HG03469 (cell line): Measurements from ENCODE around the gene KCNAB1.

Experiments
- ATAC-seq: cut with Tn5 transposase; IDR thresholded peaks from one replicate; pipeline ENCODE4 v1.9.1; 2021; ENCODE audit warnings: mild to moderate bottlenecking, moderate library complexity, moderate number of reproducible peaks; ENCODE audit not compliant: unreplicated experiment

Gene KCNAB1

GRCh38 chr3:156305672-156306071 lies 185.3 kb downstream of the KCNAB1 start:
- no peak for ATAC-seq

GRCh38 chr3:156307704-156308103 lies 187.3 kb downstream of the KCNAB1 start:
- ATAC-seq: no peak

- no peak for ATAC-seq
These were observed 191.1 kb downstream of the KCNAB1 start for GRCh38 chr3:156311431-156311830.

- no peak for ATAC-seq
These were observed 191.6 kb downstream of the KCNAB1 start for GRCh38 chr3:156311930-156312329.

GRCh38 chr3:156316076-156316475 lies 195.7 kb downstream of the KCNAB1 start:
- ATAC-seq: no peak

GRCh38 chr3:156317462-156318074 lies 197.2 kb downstream of the KCNAB1 start:
- no peak for ATAC-seq

- no peak for ATAC-seq
These were observed 201.6 kb downstream of the KCNAB1 start for GRCh38 chr3:156321945-156322344.

- no peak for ATAC-seq
These were observed 203.1 kb downstream of the KCNAB1 start for GRCh38 chr3:156323466-156323865.

GRCh38 chr3:156330415-156330814 lies 210.0 kb downstream of the KCNAB1 start:
- no peak for ATAC-seq

GRCh38 chr3:156332304-156332703 lies 211.9 kb downstream of the KCNAB1 start:
- no peak for ATAC-seq

GRCh38 chr3:156334841-156335545 lies 214.6 kb downstream of the KCNAB1 start:
- ATAC-seq: no peak

GRCh38 chr3:156339491-156339890 lies 219.1 kb downstream of the KCNAB1 start:
- no peak for ATAC-seq

- ATAC-seq: no peak
These were observed 221.0 kb downstream of the KCNAB1 start for GRCh38 chr3:156341332-156341731.

GRCh38 chr3:156341831-156342416 lies 221.5 kb downstream of the KCNAB1 start:
- peak; percentile 99 for ATAC-seq

GRCh38 chr3:156344215-156344614 lies 223.8 kb downstream of the KCNAB1 start:
- no peak for ATAC-seq

GRCh38 chr3:156349111-156349510 lies 228.7 kb downstream of the KCNAB1 start:
- no peak for ATAC-seq

- ATAC-seq: no peak
These were observed 229.6 kb downstream of the KCNAB1 start for GRCh38 chr3:156349978-156350377.

GRCh38 chr3:156350781-156351180 lies 230.4 kb downstream of the KCNAB1 start:
- no peak for ATAC-seq

- no peak for ATAC-seq
These were observed 231.4 kb downstream of the KCNAB1 start for GRCh38 chr3:156351783-156352182.

GRCh38 chr3:156352728-156353127 lies 232.3 kb downstream of the KCNAB1 start:
- no peak for ATAC-seq

- ATAC-seq: no peak
These were observed 233.2 kb downstream of the KCNAB1 start for GRCh38 chr3:156353563-156353962.
